HG02870 (cell line): ENCODE data around the gene SOX2.

Experiments
- ATAC-seq: cut with Tn5 transposase; IDR thresholded peaks from one replicate; pipeline ENCODE4 v1.9.1; 2021; ENCODE audit warnings: mild to moderate bottlenecking, moderate library complexity; ENCODE audit not compliant: unreplicated experiment

The SOX2 gene

DNA sequence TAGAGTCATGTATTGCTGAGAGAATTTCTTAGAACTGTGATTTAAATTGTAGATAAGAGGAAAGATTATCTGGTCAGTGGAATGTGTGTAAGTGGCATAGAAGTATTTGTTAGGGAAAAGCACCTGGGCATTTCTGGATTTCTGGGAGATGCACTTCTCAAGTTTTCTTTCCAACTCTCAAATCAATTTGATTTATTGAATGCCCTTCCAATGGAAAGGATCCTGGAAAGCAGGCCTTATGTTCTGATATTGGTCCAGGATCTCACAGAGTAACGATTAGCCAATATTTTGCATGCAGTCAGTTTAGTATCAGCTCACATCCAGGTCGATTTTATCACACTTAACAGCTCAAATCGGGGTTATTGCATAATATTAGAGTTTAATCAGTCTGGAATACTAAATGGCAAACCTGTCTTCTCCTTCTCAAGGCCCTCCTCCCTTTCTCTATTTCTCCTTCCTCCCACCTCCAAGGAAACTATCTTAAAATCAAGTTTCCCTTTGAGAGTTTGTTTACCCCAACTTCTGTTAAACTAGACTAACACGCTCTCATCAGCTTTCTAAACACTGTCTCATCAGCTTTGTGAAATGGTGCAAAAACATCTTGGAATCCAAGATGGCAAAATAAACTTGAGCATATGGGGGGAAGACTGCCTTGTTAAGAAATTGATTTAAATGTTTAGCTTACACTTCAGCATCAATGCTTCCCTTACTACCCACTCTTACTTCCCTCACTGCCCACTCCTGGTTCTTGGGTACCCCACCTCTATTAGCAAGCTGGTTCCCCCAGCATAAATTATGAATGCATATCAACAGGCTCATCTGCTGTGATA, 9.5 kb downstream of the SOX2 start:
- no peak for ATAC-seq

DNA sequence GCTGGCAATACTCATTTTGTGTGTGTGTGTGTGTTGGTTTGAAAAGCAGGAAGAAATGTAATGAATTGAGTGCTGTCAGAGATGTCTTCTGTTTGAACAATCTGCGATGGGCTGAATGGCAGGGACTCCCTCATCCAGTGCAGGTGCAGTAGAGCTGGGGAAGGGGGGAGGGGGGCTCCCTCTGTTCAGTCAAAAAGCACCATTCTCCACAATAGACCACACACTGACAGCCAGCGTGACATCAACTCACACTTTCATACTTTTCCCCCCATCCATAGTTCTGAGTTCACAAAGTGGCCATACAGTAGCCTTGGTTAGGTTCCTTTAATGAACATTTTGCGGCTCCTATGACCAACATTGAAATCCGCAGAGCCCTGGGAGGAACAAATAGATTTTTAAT, 10.4 kb downstream of the SOX2 start:
- no peak for ATAC-seq

DNA sequence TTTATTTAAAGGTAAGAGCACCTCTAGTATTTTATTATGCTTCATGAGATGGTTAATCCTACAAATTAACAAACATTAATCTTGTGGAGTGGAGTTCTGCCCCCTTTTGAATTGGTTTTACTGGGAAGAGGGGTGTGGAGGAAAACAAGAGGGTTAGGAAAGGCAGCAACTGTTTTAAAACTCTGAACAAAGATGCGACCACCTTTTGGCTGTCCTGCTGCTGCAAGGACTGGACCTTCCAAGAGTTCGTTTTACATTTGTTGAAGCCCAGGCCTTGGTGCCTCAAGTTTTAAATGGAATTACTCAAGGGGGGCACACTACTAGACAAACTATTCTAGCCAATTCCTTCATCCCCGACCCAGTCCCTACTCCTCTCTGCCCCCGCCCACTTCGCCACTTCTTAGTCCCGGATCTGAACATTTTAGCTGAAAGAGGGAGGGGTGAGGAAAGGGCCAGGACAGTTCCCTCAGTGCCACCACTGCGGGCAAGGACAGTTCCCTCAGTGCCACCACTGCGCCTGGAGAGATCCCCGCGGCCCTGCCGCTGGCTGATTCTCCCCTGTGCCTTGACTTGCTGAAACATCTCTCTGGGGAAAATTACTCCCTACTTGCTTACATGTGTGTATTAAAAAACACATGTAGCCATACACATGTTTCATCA, 11.2 kb downstream of the SOX2 start:
- ATAC-seq, result no peak

- ATAC-seq, result no peak
Observed at GRCh38 chr3:181723625-181724191, 12.0 kb downstream of the SOX2 start.

DNA sequence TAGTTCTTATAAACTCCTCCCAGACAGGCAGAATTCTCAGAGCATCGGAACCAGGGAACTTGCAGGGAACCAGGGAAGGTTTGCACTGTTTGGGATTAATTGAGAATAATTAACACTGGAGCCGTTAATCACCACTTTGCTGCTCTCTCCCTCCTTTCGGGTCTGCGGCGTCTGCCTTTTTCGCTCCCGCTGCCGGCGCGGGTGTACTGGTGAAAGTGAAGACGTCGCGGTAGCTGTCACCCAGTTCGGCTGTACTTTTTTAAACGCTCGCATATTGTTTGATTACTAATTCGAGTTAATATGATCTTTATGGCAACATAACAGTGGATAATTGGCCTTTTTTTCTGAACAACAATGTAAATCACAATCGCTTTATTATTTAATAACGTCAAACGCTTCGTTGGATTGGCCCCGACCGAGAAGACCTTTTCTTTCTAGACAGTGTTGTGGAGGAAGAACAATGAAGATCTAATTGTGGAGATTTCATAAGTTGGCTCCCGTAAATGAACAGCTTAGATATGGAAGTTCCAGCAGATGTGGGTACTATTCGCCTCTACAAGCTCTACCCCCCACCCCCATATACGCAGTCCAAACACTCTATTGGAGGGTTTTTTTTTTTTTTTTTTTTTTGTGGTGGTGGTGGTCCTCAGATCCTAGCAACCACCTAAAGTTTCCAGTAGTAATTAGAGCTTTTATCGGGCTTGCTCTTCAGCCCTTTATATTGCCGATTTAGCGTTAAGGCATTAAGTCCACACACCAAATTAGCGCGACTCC, 12.7 kb downstream of the SOX2 start:
- no peak for ATAC-seq

DNA sequence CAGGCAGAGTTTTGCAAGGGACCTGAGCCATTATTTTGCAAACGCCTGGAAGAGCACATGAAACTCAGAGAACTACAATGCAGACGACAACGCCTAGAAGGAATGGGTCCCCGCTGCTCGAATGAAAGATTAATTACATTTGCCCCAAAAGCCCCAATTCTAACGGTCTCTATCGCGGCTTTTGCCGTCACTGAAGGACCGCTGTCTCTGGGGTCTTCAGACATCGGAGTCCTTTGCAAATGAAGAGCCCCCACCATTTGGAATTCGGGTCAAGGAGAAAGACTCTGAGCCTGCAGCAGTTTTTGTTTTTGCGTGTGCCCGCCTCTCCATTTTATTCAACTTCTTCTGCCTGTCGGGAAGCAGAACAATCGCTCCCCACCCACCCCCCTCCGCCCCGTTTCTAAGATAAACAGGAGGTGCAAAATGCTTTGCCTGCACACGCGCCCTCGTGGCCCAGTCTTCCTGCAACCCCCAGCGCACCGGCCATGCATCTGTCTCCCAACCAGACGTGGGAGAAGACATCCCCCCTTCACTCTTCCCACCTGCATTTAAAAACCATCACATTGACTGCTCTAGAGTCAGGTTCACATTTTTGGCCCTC, 13.5 kb downstream of the SOX2 start:
- no peak for ATAC-seq

DNA sequence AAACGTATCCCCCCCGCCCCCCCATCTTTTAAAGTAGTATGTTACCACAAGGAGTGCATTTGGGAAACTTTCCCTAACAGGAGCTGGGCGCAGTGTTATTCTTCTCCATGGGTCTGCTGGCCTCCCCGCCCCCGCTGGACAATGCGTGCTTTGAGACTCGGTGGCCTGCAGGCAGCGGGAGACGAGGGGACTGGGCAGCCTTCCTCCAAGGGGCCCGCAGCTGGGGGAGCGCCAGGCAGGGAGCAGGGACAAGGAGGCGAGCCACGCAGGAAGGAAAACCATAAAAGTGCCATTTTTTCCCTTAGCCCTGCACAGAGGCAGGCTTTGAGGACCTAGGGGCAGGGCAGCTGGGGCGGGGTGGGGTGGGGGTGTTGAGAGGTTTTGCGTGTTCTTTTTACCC, 14.1 kb downstream of the SOX2 start:
- ATAC-seq, result no peak

DNA sequence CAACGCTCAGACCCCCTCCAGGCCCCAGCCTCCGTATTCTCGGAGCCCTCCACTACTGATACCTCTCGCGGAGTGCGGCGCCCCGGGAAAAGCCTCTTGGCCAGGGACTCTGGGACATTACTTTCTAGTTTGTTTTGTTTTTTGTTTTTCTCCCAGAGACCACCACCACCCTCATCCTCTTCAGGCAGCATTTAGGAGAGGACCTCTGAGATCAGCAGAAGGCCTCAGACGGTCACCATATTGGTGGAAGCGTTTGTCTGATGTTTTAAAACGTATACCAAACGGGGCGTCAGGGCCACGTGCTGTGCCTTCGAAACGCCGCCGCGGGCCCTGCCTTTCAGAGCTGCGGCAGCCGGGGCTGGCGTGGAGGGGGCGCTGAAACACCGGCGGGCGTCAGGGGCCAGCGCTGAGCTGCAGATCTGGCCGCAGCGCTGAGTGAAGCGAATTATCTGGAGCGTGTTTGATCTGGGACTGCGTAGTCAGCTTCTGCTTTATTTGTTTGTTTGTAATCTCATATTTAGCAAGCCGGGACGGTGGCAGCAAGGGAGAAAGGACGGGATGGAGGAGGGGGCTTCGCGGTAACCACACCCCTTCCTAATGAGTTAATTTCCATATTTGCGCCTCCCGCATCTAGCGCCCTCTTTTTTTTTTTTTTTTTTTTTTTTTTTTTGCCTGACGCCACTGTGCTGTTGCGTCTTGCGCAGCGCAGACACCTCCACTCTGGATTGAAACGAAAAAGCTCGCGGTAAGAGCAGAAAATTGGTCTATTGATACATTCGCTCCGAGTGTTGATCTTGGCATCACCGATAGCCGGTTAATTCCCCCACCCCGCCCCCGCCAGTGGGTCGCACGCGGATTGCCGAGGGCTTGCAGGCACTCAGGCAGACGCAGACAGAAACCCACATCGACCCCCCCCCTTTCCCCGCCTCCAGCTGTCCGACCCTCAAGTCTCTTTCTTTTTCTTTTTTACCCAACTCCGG, 14.9 kb downstream of the SOX2 start:
- no peak for ATAC-seq

GRCh38 chr3:181727341-181728032, 15.8 kb downstream of the SOX2 start:
- ATAC-seq, result no peak

DNA sequence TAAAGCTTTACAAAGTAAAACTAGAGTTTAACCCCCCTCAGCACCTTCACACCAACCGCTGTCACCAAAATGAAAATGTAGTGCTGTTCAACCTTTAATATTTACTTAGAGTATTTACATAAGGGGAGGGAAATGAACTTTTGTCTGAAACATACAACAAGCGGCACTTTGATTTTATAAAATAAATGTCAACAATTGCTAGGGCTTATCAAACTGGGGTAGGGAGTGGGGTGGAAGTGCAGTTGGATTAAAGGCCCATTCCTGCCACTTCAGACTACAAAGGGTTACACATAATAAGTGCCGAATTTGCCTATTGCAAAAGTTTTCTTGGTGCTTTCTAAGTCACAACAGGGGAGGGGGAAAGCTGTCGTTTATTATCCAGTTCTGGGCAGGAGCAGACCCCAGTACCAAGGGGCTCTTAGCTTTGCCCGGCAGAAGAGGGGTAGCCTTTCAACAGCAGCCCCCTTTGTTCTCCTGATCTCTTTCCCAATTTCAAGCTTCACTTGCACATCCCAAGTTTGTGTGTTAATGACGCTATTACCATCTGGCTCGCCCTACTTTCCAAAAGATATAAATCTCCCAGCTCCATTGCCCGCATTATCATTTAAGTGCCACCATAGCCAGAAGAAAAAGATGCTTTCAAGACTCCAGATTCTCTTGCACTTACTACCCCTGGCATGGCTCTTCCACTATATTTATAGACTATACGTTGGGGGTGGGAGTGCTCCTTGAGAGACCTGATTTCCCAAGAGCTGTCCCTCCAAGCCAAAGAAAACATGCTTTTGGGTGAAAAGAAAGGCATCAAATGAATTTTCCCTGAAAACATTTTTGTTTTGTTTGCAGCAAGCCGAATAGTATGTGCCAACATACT, 17.0 kb downstream of the SOX2 start:
- ATAC-seq, result no peak

GRCh38 chr3:181729341-181729869, 17.7 kb downstream of the SOX2 start:
- ATAC-seq, result no peak

DNA sequence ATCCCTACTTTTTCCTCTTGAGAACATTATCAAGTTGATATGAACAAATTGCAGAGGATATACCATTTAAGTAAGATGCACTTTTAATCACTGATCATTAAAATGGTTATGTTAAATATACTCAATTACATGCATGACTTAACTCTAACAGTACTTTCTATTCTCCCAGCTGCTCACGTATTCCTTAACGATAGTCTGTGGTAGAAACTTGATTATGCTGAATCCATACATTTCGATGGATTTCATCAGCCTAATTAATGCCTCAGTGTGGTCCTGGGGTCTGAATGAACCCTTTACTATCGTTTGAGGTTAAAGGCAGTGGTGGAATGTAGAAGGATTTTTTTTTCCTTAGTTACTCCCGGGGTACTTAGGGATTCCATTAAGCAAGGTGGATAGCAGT, 18.6 kb downstream of the SOX2 start:
- no peak for ATAC-seq

DNA sequence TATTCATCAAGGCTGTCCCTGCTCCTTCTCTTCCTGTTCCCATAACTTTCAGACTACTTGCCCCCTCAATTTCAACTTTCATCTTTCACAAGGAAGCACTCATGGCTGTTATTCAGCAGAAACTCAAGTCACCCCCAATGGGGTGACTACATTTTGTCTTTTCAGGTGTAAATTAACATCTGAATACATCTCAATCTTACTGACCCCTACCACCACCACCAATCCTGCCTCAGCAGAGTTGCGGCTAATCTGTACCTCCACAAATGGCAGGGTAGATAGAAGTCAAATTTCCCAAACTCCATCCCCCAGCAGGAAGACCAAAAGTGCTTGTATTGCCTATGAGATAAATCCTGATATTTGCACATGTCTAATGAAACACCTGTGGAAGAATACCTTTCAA, 19.2 kb downstream of the SOX2 start:
- ATAC-seq, result no peak

GRCh38 chr3:181735911-181736310, 24.2 kb downstream of the SOX2 start:
- ATAC-seq, result no peak

DNA sequence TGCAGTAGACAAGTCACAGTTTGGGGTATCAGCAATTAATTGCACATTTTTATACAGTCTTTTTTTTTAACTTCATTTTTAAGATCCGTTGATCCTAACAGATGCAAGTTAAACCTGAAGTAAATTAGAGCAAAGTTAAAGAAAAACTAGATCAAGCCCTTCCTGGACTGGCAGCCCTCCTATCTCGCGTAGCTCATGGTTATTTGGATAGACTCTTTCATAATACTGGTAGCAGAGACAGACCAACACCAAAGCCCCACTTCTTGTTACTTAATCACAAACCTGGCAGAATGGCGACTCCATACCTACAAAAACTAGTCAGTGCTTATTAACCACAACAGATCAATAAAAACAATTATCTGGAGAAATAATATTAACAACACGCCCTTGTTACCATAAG, 26.8 kb downstream of the SOX2 start:
- no peak for ATAC-seq

DNA sequence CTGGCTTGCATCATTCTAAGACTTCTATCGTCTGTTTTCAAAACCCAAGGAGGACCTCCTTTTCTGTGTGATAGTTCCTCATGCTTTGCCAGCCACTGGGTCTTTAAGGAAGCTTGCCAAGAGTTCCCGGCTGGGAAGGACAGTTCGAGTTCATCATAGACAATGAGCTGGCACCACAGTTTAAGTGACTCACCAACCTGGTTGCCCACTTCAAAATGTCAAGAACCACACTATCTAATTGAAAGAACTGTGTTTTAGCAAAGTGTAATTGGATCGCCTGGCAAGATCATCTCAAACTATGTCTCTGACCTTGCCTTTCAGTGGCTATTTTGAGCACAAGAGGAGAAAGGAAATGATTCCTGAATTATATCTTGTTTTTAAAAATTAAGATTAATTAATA, 27.9 kb downstream of the SOX2 start:
- no peak for ATAC-seq

DNA sequence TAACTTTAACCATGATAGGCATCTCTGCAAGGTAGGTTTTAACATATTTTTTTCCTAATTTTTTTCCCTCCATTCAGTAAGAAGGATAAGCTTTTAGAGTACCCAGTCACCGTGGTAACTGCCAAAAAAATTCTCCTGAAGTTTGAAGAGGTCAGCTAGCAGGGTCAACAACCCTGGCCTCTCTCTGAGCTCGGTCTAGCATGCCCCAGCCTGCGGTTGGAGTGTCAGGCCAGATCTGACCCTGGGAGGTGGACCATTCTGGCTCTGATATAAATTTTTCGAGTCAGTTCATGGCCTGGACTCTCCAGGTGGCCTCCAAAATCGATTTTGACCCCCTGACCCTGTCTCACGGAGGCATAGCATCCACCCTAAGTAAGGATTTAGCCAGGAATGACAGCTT, 29.7 kb downstream of the SOX2 start:
- no peak for ATAC-seq

DNA sequence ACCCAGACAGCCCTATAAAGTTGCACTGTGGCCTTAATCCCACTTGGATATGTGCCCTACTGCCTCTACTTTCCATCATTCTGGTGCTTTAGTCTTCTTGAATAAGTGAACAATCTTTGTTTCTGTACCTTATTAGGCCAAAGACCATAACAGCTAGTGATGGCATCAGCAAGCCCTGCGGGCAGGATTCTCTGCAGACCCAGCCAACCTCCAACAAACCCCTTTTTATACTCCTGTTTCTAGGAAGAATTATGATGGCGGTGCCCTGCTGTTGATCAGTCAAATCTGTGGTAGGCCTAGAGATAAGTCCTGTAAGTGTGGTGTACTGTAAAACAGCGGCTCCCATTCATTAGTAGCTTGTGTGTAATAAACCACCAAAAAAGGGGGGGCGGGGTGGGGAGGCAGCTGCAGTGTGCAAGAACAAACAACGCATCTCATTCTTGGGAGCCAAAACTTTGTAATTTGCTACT, 40.5 kb downstream of the SOX2 start:
- no peak for ATAC-seq
